ENCODE measurements around the gene PDE4DIP.
"Not testable (repeated sequence)": the region's sequence is repeated elsewhere in the genome, so short reads cannot be mapped to it uniquely, and the experiment has no call there.

DNA sequence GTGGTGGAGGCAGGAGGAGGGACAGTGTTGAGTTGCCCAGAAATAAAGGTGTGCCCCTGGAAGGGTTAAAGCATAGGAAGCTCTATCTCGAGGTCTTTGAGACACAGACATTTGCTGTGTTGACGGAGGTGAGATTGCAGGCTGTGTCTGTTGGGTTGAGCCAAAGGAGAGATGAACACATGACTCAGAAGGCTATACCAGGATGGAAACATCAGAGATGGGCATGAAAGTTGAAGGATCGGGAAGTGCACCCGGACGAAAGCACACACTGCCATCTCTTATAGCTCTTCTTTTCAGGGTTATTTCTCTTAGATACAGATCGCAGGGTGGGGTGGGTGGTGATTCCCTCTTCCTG, 35.3 kb upstream of the PDE4DIP start:
- not testable (repeated sequence) for TF ChIP-seq POLR2AphosphoS5 (IDR thresholded peaks at IDR 0.05; ENCODE audit: insufficient read depth, low read depth, low read length); JUN (IDR thresholded peaks at IDR 0.05; ENCODE audit: borderline replicate concordance, insufficient read depth, insufficient read length, low read depth); POLR2A (IDR thresholded peaks at IDR 0.05; ENCODE audit: low read depth, low read length); EZH2 (IDR thresholded peaks at IDR 0.05; ENCODE audit: borderline replicate concordance, low read depth, low read length, severe bottlenecking); FOS (IDR thresholded peaks at IDR 0.05; ENCODE audit: borderline replicate concordance, insufficient read depth, low read length); GATA2 (IDR thresholded peaks at IDR 0.05; ENCODE audit: insufficient read depth, insufficient read length, low read depth, low read length)
- TF ChIP-seq, protein P1, sequence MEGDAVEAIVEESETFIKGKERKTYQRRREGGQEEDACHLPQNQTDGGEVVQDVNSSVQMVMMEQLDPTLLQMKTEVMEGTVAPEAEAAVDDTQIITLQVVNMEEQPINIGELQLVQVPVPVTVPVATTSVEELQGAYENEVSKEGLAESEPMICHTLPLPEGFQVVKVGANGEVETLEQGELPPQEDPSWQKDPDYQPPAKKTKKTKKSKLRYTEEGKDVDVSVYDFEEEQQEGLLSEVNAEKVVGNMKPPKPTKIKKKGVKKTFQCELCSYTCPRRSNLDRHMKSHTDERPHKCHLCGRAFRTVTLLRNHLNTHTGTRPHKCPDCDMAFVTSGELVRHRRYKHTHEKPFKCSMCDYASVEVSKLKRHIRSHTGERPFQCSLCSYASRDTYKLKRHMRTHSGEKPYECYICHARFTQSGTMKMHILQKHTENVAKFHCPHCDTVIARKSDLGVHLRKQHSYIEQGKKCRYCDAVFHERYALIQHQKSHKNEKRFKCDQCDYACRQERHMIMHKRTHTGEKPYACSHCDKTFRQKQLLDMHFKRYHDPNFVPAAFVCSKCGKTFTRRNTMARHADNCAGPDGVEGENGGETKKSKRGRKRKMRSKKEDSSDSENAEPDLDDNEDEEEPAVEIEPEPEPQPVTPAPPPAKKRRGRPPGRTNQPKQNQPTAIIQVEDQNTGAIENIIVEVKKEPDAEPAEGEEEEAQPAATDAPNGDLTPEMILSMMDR (IDR thresholded peaks at IDR 0.05; ENCODE audit: extremely low read depth in 1 of 2, insufficient read depth in 1 of 2, low read depth in 1 of 2, low read length in 2 of 2) = not testable (repeated sequence)
- TF ChIP-seq, protein P2, sequence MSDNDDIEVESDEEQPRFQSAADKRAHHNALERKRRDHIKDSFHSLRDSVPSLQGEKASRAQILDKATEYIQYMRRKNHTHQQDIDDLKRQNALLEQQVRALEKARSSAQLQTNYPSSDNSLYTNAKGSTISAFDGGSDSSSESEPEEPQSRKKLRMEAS (IDR thresholded peaks at IDR 0.05; ENCODE audit: insufficient read depth, insufficient read length) = not testable (repeated sequence)

Measured in endothelial cell of umbilical vein (primary cell).